SK-N-MC (cell line): Measurements from ENCODE around the gene RNF103.

Source experiments
- EZH2 ChIP-seq: fragments of 200-600 bp; sonication (generic); IDR thresholded peaks from one replicate; pipeline ENCODE4 v1.6.1; 2017; ENCODE audit warnings: antibody characterized with exemption
- FOXP2 ChIP-seq: optimal IDR thresholded peaks from 2 replicates; pipeline ENCODE3; 2011; ENCODE audit warnings: mild to moderate bottlenecking, moderate library complexity; ENCODE audit not compliant: insufficient read depth; ENCODE audit errors: extremely low read length, control extremely low read depth
- POLR2AphosphoS5 ChIP-seq: IDR thresholded peaks from 2 replicates; pipeline ENCODE4 v1.6.1; 2012; ENCODE audit warnings: mild to moderate bottlenecking, low read depth, low read length, borderline replicate concordance

GRCh38 chr2:86615596-86615995 is 8.1 kb downstream of the RNF103 start:
- no peak for TF ChIP-seq POLR2AphosphoS5
- no peak for TF ChIP-seq EZH2
- no peak for TF ChIP-seq FOXP2
